ENCODE data around the gene CSF3. TPM values are rescaled to one million over a fixed set of nuclear protein-coding genes. Genes with fewer than 3 reads are reported as not detected.

CSF3 gene
- total and polyA plus RNA-seq, 5 donors: 0.40 to 0.97 (median 0.58) TPM; not detected in 2

GRCh38 chr17:40015998-40016985 is 1.1 kb downstream of the CSF3 start:
- DNase-seq (peak in 2 of 3 donors; percentile 29 to 49), ATAC-seq (no peak)
- intact Hi-C loops (cut with DNase I): loop anchor here (5.0 to 10.0 kb wide), 5 partner anchors 61 to 179 kb away; no protein-coding TSS in a partner anchor
- 78% methylated on average over 26 of the region's 26 CpGs for WGBS
- Histone ChIP-seq H3K4me1 (ENCODE audit: control insufficient read depth, insufficient read depth, low read length) (peaks cover 10% of the 10 kb centered on the region), H3K27ac (ENCODE audit: low read length) (no peak overlapping the region), H3K9me3 (ENCODE audit: control insufficient read depth, low read length) (no peaks in the 10 kb centered on the region), H3K27me3 (ENCODE audit: control insufficient read depth, insufficient read depth) (no peaks in the 10 kb centered on the region), H3K4me3 (ENCODE audit: low read length) (no peak overlapping the region)

- intact Hi-C loops (cut with DNase I): loop anchor here (5.0 to 10.0 kb wide), 5 partner anchors 63 to 177 kb away; no protein-coding TSS in a partner anchor
- ATAC-seq (peak; percentile 7 to 13), DNase-seq (peak; percentile 60 to 89 (median 89))
- no peaks in the 10 kb centered on the region for H3K9me3 ChIP-seq (ENCODE audit: control insufficient read depth, low read length)
- no peak overlapping the region for H3K4me3 ChIP-seq (ENCODE audit: low read length)
- H3K27me3 ChIP-seq (ENCODE audit: control insufficient read depth, insufficient read depth): no peaks in the 10 kb centered on the region
- H3K27ac ChIP-seq (ENCODE audit: low read length): peak overlapping the region; percentile 18
- WGBS: 32% methylated on average over 15 of the region's 15 CpGs
- H3K4me1 ChIP-seq (ENCODE audit: control insufficient read depth, insufficient read depth, low read length): peaks cover 10% of the 10 kb centered on the region
Measured at GRCh38 chr17:40017422-40018080, 2.3 kb downstream of the CSF3 start.

- WGBS: 35% methylated on average over 15 of the region's 15 CpGs
- peaks cover 10% of the 10 kb centered on the region for H3K4me1 ChIP-seq (ENCODE audit: control insufficient read depth, insufficient read depth, low read length)
- no peaks in the 10 kb centered on the region for H3K27me3 ChIP-seq (ENCODE audit: control insufficient read depth, insufficient read depth)
- intact Hi-C loops (cut with DNase I): loop anchor here (5.0 to 10.0 kb wide), 5 partner anchors 64 to 176 kb away; no protein-coding TSS in a partner anchor
- no peak overlapping the region for H3K4me3 ChIP-seq (ENCODE audit: low read length)
- DNase-seq (peak; percentile 70 to 92 (median 85)), ATAC-seq (peak in 1 of 2 donors; percentile 42)
- no peaks in the 10 kb centered on the region for H3K9me3 ChIP-seq (ENCODE audit: control insufficient read depth, low read length)
- H3K27ac ChIP-seq (ENCODE audit: low read length): peak overlapping the region; percentile 23
Measured at GRCh38 chr17:40018211-40019121, 3.2 kb downstream of the CSF3 start.

GRCh38 chr17:40019140-40019991 is 4.1 kb downstream of the CSF3 start:
- no peaks in the 10 kb centered on the region for H3K9me3 ChIP-seq (ENCODE audit: control insufficient read depth, low read length)
- H3K4me3 ChIP-seq (ENCODE audit: low read length): no peak overlapping the region
- DNase-seq: peak; percentile 38 to 71 (median 65)
- H3K4me1 ChIP-seq (ENCODE audit: control insufficient read depth, insufficient read depth, low read length): peaks cover 10% of the 10 kb centered on the region
- no peaks in the 10 kb centered on the region for H3K27me3 ChIP-seq (ENCODE audit: control insufficient read depth, insufficient read depth)
- WGBS: 76% methylated on average over 24 of the region's 24 CpGs
- no peak overlapping the region for H3K27ac ChIP-seq (ENCODE audit: low read length)
- no peak for ATAC-seq
- intact Hi-C loops (cut with DNase I): loop anchor here (5.0 to 10.0 kb wide), 5 partner anchors 65 to 175 kb away; no protein-coding TSS in a partner anchor

GRCh38 chr17:40020146-40020545 is 4.9 kb downstream of the CSF3 start:
- DNase-seq (peak in 1 of 3 donors; percentile 48), ATAC-seq (no peak)
- H3K9me3 ChIP-seq (ENCODE audit: control insufficient read depth, low read length): no peaks in the 10 kb centered on the region
- H3K4me3 ChIP-seq (ENCODE audit: low read length): no peak overlapping the region
- intact Hi-C loops (cut with DNase I): loop anchor here in 2 of 4 donors (10.0 kb wide), 2 partner anchors 65 to 135 kb away; no protein-coding TSS in a partner anchor
- H3K27ac ChIP-seq (ENCODE audit: low read length): no peak overlapping the region
- H3K4me1 ChIP-seq (ENCODE audit: control insufficient read depth, insufficient read depth, low read length): peaks cover 8% of the 10 kb centered on the region
- H3K27me3 ChIP-seq (ENCODE audit: control insufficient read depth, insufficient read depth): no peaks in the 10 kb centered on the region
- 92% methylated on average over 13 of the region's 13 CpGs for WGBS

GRCh38 chr17:40021451-40021971 is 6.3 kb downstream of the CSF3 start:
- WGBS: 70% methylated on average over 9 of the region's 9 CpGs
- ATAC-seq (peak in 1 of 2 donors; percentile 24), DNase-seq (peak in 1 of 3 donors; percentile 64)
- peaks cover 8% of the 10 kb centered on the region for H3K4me1 ChIP-seq (ENCODE audit: control insufficient read depth, insufficient read depth, low read length)
- H3K27me3 ChIP-seq (ENCODE audit: control insufficient read depth, insufficient read depth): no peaks in the 10 kb centered on the region
- H3K27ac ChIP-seq (ENCODE audit: low read length): no peak overlapping the region
- no peaks in the 10 kb centered on the region for H3K9me3 ChIP-seq (ENCODE audit: control insufficient read depth, low read length)
- intact Hi-C loops (cut with DNase I): loop anchor here in 2 of 4 donors (10.0 kb wide), 2 partner anchors 63 to 133 kb away; no protein-coding TSS in a partner anchor
- no peak overlapping the region for H3K4me3 ChIP-seq (ENCODE audit: low read length)

GRCh38 chr17:40022497-40022896 is 7.3 kb downstream of the CSF3 start:
- ATAC-seq (no peak), DNase-seq (peak in 1 of 3 donors; percentile 44)
- no peaks in the 10 kb centered on the region for H3K27me3 ChIP-seq (ENCODE audit: control insufficient read depth, insufficient read depth)
- H3K9me3 ChIP-seq (ENCODE audit: control insufficient read depth, low read length): no peaks in the 10 kb centered on the region
- WGBS: 94% methylated on average over 9 of the region's 9 CpGs
- H3K4me1 ChIP-seq (ENCODE audit: control insufficient read depth, insufficient read depth, low read length): peaks cover 6% of the 10 kb centered on the region
- no peak overlapping the region for H3K4me3 ChIP-seq (ENCODE audit: low read length)
- intact Hi-C loops (cut with DNase I): loop anchor here in 2 of 4 donors (10.0 kb wide), 2 partner anchors 62 to 132 kb away; no protein-coding TSS in a partner anchor
- H3K27ac ChIP-seq (ENCODE audit: low read length): no peak overlapping the region

- H3K4me3 ChIP-seq (ENCODE audit: low read length): no peak overlapping the region
- peak in 1 of 3 donors; percentile 50 for DNase-seq
- WGBS: 79% methylated on average over 19 of the region's 19 CpGs
- H3K27ac ChIP-seq (ENCODE audit: low read length): no peak overlapping the region
- ATAC-seq: no peak
- peaks cover 4% of the 10 kb centered on the region for H3K4me1 ChIP-seq (ENCODE audit: control insufficient read depth, insufficient read depth, low read length)
- no peaks in the 10 kb centered on the region for H3K27me3 ChIP-seq (ENCODE audit: control insufficient read depth, insufficient read depth)
- H3K9me3 ChIP-seq (ENCODE audit: control insufficient read depth, low read length): no peaks in the 10 kb centered on the region
- intact Hi-C loops (cut with DNase I): loop anchor here in 2 of 4 donors (10.0 kb wide), 2 partner anchors 62 to 132 kb away; no protein-coding TSS in a partner anchor
Measured at GRCh38 chr17:40022961-40023541, 7.8 kb downstream of the CSF3 start.
